ENCODE measurements around the gene CPA1.

CPA1 gene

DNA sequence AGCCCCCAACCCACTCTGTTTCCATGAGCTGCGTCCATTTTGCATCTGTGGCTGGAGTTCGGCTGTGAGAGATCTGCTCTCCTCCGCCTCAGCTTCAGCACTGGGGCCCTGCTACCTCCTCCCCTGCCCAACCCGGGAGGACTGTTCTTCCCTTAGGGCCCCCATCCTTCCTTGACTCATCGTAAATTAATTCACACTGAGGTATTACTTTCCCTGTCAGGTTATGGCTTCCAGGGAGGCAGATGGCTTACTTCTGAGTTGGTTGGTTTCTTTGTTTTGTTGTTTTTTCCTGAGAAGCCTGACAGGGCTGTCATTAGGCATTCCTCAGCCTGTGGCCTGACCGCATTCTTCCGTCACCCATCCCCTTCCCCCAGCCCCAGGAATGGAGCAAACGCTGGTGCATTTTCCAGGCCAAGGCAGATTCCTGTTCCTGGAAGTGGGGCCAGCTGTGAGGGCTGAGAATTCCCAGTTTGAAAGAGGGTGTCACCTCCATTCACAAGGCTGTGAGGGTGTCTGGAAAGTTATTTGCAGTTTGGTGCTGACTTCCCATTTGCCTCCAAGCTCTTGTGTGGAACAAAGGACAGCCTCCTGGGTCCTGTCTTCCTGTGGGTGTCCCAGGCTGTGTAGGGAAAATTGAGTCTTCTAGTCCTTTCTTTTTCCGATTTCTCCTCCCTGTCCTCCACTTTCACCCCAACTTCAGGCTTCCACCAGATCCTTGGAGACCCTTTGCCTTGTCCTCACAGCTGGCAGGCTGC, 24.0 kb upstream of the CPA1 start:
- peak; percentile 92 for DNase-seq (ENCODE audit: low spot score)

DNA sequence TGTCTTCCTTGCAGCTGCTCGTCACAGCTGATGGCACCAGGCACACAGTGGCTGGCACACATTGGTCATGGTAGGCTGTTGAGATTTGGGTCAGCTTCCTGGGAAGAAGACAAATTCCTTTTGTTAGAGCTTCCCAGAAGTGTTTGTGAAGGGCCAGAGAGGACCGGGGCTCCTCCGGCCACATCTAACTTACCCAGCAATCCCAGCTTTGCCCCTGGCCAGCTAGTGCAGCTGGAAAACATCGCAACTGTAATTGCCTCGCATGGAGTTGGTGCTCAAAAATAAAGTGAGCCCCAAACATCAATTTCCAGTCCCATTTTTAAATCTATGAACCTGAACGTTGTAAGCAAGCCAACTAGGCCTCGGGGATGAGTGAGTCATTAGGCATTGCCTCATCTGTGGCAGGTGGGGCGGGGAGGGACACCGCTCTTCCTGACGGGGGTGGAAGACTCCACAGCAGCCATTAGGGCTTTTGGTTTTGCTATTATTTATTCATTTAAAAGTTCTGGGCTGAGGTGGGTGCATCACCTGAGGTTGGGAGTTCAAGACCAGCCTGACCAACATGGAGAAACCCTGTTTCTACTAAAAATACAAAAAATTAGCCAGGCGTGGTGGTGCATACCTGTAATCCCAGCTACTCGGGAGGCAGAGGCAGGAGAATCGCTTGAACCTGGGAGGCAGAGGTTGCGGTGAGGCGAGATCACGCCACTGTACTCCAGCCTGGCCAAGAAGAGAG, 23.2 kb upstream of the CPA1 start:
- no peak for DNase-seq (ENCODE audit: low spot score)

DNA sequence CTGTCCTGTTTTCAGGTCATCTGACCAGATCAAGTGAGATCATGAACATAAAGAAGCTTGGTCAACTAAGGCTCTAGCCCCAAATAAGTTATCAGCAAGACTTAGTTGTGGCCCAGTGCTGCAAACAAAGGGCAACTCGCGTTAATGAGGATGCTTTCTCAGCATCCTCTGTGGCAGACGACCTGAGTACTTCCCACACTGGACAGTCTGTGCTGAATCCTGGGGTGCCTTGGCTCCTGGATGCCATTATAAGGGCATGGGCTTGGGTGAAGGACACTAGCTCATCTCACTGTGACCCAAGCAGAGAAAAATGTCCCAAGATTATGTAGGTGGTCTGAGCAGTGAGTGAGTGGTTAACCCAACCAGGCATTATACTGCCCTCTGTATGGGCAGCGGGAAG, 21.8 kb upstream of the CPA1 start:
- DNase-seq (ENCODE audit: low spot score) = no peak

DNA sequence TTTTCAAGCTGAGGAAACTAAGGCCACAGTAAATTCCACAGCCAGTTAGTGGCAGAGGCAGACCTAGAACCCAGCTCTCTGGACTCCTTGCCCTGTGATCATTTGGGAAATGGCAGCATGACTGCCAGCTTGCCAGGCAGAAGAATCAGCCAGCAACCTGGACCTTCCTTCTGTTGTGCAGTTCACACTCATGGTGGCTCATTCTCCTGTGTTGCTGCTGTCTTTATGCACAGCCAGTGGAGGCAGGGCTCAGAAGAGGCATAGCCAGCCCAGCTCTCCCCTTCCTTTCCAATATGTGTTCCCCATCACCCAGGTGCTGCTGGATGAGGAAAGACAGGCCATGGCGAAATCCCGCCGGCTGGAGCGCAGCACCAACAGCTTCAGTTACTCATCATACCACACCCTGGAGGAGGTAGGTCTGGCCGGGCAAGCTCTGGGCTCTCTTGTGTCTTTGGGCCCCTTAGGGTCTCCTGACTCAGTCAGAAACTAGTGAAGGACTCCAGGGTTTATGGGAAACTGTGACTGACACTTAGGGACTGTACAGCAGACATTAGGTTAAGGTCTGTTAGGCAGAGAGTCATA, 20.9 kb upstream of the CPA1 start:
- no peak for DNase-seq (ENCODE audit: low spot score)

DNA sequence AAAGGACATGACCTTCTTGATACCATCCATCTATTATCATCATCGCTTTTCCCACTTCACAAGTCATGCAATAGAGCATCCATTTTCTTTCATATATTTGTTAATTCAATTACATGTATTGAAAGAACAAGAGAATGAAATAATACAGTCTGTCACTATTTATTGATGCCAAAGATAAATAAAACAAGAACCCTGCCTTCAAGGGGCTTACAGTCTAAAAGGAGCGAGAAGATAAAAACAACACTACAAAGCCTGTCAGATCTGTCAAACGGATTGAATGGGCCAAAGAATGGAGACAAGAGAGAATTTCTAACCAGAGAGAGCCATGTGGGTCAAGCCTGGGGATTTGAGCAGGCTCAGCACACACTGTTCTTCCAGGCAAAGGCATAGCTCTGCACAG, 19.8 kb upstream of the CPA1 start:
- DNase-seq (ENCODE audit: low spot score) = no peak

DNA sequence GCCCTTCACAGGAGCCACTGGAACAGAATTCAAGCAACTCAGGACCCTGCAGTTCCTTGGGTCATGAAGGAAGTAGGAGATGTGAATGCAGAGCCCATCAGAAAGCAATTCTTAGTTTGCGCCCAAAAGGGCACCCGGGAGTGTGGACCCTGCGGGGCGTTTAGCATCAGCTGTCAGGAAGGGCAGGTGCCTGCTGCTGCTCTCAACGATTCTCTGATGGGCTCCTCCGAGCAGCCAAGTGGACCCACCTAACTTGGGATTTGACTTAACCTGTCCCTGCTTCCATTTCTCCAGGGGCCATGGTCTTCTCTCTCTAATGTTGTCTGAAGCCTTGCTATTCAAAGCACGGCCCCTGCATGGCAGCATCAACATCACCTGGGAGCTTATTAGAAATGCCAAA, 18.6 kb upstream of the CPA1 start:
- no peak for DNase-seq (ENCODE audit: low spot score)

DNA sequence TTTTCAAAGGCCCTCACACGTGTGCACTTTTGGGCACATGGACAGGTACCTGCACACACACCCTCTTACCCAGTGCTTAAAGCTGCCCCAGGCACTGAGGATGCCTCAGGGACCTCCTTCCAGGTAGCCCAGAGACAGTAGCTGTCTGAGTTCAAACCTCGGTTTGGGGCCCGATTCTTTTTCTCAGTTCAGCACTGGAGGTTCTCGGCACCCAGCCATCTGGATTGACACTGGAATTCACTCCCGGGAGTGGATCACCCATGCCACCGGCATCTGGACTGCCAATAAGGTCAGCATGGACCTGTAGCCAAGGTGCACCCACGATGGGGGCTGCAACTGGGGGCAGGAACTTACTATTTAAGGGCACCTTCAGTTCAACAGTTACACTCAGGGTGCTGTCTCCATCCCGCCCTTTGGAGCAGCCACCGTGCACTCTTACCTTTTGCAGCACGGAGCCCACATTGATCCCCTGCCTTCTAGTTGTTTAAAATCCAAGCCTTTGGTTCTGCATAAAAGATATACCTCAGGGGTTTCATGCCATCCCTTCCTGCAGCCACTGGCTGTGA, 18.0 kb upstream of the CPA1 start:
- peak; percentile 60 for DNase-seq (ENCODE audit: low spot score)

DNA sequence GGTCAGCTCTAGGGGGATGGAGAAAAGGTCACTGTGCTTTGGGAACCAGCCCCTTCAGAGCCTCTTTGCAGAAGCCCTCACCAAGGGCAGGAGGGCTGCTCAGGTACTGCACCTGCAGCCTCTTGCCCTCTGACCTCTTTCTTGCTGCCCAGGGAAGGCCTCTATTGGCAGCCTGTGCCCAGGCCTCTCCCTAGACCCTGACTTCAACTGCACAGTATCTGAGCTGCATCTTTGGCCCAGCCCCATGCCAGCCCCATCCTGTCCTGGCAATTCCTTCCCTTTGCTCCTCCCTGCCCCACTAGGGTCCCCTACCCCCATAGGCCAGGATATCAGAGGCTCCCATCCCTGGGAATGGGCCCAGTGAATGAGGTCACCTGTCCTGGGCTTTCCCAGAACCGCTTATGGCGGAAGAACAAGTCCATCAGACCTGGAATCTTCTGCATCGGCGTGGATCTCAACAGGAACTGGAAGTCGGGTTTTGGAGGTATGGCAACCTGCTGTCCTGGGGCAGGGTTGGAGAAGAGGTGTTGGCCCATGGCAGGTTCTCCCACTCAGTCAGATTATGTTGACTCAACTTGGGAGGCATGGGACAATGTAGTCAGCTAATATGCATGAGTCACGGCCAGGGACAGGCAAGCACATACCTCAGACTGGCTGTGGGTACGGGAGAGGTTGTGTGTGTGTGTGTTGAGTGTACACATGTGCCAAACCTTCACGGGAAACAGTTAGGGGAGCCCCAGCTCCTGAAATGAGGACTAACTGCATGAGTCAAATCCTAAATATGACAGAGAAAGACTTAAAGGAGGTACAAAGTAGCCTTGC, 17.1 kb upstream of the CPA1 start:
- DNase-seq (ENCODE audit: low spot score) = peak; percentile 64

DNA sequence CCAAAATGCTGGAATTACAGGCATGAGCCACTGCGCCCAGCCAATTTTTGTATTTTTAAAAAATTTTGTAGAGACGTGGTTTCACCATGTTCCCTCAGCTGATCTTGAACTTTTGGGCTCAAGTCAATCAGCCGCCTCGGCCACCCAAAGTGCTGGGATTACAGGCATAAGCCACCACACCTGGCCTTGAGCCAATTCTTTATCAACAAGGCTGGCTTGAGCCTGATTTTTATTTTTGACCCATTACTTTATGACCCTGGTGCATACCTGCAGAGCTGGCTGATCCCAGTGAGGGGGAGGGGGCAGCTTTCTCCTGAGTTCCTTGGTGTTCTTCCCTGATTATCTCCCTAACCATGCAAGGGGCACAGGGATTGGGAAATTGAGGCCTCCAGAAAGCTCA, 15.8 kb upstream of the CPA1 start:
- no peak for DNase-seq (ENCODE audit: low spot score)

DNA sequence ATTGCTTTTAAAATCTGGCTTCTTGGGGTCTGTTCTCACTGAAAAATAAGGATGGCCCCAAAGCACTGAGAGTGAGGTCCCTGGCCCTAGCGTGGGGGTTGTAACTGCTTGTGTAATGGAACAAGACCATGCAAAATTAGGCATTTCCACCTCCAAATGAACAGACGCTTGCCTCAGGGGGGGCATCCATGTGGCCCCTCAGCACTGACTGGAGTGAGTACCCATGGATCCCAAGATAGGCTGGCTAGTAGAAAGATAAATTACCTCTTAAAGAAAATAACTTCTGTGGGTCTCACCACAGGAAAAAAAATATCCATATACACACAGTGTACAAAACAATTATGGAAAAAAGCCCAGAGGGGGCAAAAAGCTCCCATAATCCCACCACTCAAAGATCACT, 15.2 kb upstream of the CPA1 start:
- DNase-seq (ENCODE audit: low spot score) = no peak

DNA sequence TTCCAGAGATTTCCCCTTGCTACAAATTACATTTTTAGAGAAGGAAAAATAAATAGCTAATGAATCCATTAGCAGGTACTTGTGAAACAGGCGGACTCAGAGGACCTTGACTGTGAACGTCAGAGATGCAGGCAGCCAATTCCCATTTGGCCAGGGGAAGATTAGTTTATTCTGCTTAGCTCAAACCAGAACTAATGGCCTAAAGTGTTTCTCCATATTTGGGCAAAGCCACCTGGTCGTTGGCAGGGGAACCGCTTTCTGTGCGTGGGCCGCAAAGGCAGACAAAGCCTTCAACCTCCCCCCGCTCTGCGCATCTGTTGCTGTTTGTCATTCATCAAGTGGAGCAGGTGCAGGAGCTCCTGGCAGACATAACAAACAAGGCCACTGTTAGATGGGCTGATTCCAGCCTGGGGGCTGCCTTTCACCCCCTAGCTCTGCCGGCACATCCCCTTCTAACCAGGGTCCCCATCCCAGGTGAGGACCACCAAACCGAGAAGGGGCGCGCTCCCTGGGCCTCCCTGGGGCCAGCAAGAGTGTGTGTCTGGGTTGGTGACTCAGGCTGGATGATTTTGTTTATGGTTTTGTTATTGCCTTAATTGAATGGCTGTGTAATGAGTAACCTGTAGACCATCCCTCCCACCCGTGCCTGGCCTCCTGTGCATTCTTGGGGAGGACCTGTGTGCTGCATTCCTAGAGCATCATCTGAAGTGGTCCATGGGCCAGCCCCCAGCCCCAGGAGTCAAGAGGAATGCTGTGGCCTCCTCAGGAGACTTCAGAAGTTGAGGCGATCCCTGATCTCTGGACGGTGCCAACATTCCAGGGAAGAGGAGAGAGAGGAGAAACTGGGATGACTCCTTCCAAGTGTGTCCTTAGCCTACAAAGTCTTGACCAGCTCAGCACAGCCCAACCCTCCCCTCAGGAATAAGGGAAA, 14.5 kb upstream of the CPA1 start:
- peak; percentile 90 for DNase-seq (ENCODE audit: low spot score)

DNA sequence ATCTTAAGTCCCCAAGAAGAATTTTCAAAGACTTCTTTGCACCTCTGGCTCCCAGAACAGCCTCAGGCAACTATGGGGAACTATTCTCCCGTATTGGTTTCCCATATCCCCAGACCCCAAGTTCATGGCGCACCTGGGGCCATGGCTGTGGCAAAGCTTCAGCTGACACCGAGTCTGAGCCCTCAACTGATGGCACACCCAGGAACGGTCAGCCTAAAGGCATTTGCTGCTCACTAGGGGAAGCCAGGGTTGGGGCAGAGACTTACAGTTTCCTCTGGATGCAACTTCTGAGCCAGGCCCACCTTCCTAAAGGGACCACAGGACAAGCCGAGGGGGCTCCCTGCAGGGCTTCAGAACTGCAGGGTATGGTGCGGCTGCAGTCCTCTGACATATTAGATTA, 13.7 kb upstream of the CPA1 start:
- DNase-seq (ENCODE audit: low spot score) = no peak

DNA sequence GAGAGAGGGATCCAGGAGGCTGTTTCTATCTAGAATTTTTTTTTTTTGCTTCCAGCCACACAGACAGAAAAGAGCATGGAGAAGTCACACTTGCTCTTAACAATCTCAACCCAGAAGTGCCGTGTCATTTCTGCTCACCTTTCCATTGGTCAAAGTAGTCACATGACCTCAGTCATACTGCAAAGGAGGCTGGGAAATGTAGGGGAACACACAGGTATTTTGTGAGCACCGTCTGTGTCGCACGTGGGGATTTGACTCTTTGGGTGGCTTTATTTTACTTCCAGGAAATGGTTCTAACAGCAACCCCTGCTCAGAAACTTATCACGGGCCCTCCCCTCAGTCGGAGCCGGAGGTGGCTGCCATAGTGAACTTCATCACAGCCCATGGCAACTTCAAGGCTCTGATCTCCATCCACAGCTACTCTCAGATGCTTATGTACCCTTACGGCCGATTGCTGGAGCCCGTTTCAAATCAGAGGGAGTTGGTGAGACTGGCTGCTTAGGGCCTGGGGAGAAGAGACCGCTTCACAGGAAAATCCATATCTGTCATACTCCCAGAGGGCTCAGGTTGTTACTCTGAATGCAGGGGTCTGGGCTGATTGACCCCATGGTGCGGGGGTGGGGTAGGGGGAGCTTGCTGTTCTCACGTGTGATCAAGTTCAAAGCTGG, 13.1 kb upstream of the CPA1 start:
- DNase-seq (ENCODE audit: low spot score) = no peak

DNA sequence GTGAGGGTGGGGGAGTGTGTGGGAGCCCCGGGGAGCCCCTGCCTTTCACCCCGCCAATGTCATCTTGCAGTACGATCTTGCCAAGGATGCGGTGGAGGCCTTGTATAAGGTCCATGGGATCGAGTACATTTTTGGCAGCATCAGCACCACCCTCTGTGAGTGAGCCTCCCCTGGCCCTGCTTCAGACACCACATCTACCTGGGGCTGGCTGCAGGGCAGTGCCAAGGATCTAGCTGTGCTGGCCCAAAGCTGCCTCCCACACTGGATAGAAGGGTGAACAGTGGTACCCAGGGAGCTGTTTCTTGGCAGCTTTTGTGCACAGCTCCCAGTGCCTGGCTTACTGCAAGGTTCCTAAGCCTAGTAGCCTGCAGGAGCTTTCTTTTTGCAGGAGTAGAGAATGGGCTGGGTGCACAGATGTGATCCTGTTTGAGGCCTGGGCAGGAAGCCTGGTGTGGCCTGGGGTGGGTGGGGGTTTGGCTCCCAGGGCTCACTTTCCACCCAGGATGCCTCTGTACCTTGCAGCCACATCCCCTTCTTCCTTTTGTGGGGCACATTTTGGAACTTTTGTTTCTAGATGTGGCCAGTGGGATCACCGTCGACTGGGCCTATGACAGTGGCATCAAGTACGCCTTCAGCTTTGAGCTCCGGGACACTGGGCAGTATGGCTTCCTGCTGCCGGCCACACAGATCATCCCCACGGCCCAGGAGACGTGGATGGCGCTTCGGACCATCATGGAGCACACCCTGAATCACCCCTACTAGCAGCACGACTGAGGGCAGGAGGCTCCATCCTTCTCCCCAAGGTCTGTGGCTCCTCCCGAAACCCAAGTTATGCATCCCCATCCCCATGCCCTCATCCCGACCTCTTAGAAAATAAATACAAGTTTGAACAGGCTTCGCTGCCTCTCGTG, 12.2 kb upstream of the CPA1 start:
- DNase-seq (ENCODE audit: low spot score) = no peak

DNA sequence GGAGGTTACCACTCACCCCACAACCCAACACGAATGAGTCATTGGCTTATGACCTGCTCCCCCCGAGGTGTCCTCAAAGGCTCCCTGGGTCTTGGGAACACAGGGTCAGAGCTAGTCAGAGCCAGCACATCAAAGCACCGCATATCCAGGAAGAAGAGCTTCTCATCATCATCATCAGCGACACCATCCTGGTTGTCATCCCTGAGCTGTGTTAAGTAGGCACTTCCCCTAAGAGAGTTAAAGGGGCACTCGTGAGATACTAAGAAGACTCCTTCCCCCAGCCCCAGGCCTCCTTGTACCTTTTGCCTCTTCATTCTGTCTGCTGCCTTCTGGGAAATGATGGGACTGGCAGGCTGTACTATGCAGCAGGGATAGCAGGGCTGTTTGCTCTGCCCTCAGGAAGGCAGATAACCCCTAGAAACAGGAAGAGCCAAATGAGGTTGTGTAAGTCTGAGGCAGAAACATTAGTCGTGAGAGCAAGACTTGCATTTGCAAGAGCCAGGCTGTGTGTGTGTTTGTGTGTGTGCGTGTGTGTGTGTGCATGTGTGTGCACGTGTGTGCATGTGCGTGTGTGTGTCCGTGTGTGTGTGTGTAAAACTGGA, 11.1 kb upstream of the CPA1 start:
- DNase-seq (ENCODE audit: low spot score) = no peak

DNA sequence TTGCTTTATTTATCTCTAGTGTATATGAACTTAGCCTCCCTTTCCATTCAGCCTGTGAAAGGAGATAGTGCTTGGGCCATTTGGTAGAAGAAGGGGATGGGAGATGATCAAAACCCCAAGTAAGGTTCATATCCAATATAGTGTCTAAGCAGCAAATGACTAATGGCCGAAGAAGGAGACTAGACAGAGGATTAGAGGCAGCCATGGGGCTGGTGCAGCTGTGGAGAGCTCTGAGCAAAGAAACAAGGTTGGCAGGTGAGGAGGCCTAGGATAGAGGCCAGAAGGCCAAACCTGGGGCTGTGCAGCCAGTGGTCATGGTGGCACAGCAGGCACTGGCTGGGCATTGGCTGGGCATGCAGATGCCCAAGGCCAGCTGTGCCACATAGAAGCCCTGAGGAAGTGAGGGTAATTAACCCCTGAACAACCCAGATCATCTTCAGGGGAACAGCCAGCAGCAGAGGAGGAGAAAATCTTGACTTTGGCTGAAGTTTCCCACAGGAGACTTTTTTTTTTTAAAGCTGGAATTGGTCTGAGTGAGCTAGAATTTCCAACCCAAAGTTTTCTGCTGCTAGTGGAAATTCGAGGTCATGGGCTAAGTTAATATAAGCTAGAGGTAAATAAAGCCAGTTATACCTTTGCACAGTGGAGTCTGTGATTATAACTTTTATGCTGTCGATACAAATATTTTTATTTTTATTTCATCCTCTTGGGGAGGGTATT, 10.3 kb upstream of the CPA1 start:
- no peak for DNase-seq (ENCODE audit: low spot score)

DNA sequence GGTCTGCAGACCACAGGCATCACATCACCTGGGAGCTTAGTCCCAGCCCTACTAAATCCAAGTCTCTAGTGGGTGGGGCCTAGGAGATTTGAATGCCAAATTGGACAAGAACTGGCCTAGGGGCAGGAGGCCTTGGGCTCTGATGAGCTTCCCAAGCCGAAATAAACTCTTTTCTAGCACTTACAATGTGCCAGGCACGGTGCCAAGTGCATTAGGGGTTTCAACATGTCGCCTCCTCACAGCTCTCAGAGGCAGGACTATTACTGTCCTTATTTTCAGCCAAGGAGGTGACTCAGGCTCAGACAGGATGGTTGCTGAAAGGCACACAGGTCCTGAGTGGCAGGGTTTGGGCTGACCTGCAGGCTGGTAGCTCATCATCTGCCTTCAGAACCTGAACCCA, 9.2 kb upstream of the CPA1 start:
- DNase-seq (ENCODE audit: low spot score) = no peak

DNA sequence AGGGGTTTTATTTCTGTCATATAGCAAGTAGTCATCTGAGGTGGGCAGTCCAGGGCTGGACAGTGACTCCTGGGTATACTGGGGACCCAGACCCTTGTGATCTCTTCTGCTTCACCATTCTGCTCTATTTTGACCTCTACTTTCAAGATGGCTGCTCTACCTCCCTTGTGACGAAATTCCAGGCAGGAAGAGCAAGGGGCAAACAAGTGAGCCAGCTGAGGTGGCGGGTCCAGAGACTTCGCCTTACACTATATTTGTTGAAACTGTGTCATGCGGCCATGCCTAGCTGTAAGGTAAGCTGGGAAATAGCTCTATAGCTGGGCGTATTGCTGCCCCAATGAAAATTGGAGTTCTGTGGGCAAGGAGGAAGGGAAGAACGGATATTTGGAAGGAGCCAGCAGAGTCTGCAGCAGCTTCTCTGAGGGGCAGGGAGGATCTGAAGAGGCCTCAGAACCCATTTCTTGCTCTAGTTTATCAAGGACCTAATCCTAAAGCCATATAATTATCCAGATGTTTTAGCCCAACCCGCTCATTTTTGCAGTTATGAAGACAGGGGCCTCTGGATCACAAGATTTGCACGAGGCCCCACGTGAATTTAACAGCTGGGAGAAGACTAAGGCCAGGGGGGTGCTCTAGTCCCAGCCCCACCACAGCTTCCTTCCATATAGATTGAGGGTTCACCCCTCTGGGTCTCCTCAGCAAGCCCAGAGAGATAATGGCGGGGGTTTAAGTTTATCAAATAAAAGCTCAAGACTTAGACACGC, 7.7 kb upstream of the CPA1 start:
- no peak for DNase-seq (ENCODE audit: low spot score)

All from left forelimb (tissue), 1 donor.